GM10248 (cell line): ENCODE data around the gene STT3A.

Source experiments
- CTCF ChIA-PET: fragments of 300-600 bp; sonication (Branson Sonifier 250); formaldehyde crosslinking; extraction: SDS; loops from one replicate; lab custom pipeline; 2021; ENCODE audit warnings: antibody characterized with exemption; lab: Yijun Ruan, JAX
- POLR2A ChIA-PET: fragments of 350-650 bp; sonication (Branson Sonifier 250); formaldehyde crosslinking; extraction: SDS; loops from one replicate; lab custom pipeline; 2020; ENCODE audit warnings: antibody characterized with exemption; lab: Yijun Ruan, JAX
- DNase-seq: peaks from one replicate; pipeline ENCODE4 v3.0.0; 2012; ENCODE audit errors: extremely low spot score
- CTCF ChIP-seq: IDR thresholded peaks from 2 replicates; pipeline ENCODE4 v1.5.1; 2012; ENCODE audit warnings: mild to moderate bottlenecking, low read depth; ENCODE audit errors: extremely low read depth, missing control alignments, control extremely low read depth

Gene STT3A

GRCh38 chr11:125592305-125593113 lies at the start of gene STT3A:
Gene STT3A (plus strand): TSS chr11:125592852. CDS start chr11:125595916, 3,064 bp downstream.
- TF ChIP-seq CTCF: no peak
- peak; percentile 97 for DNase-seq
- CTCF ChIA-PET: interaction anchor here (0.7 to 2.2 kb wide), 5 partner anchors 10 to 76 kb away, joined by 3 to 15 read pairs (median 4); partner anchors contain the start of genes CHEK1 and EI24
- POLR2A ChIA-PET: interaction anchor here (0.6 to 1.5 kb wide), 5 partner anchors 10 to 591 kb away, joined by 3 to 11 read pairs (median 3); partner anchors contain the start of gene EI24

GRCh38 chr11:125550780-125551179 lies 41.9 kb upstream of the STT3A start:
- POLR2A ChIA-PET: no interaction called here
- no peak for TF ChIP-seq CTCF
- CTCF ChIA-PET: no interaction called here
- DNase-seq: no peak

- no peak for TF ChIP-seq CTCF
- CTCF ChIA-PET: interaction anchor here (1.2 kb wide), 1 partner anchor 132 kb away, joined by 3 read pairs; no protein-coding TSS in a partner anchor
- POLR2A ChIA-PET: no interaction called here
These were observed 40.8 kb upstream of the STT3A start for GRCh38 chr11:125551835-125552342.

GRCh38 chr11:125552927-125553326 lies 39.7 kb upstream of the STT3A start:
- no peak for DNase-seq
- CTCF ChIA-PET: interaction anchor here (1.3 kb wide), 1 partner anchor 10 kb away, joined by 3 read pairs; no protein-coding TSS in a partner anchor
- TF ChIP-seq CTCF: no peak
- POLR2A ChIA-PET: no interaction called here

More at GRCh38 chr11:125551835-125552342, 40.8 kb upstream of the STT3A start:
- DNase-seq: no peak

- ChIA-PET POLR2A (no interaction called here), CTCF (interaction anchor here (1.3 kb wide), 1 partner anchor 9 kb away, joined by 3 read pairs; no protein-coding TSS in a partner anchor)
- DNase-seq: no peak
- TF ChIP-seq CTCF: no peak
These were observed 39.3 kb upstream of the STT3A start for GRCh38 chr11:125553357-125553756.

- ChIA-PET POLR2A (no interaction called here), CTCF (interaction anchor here (2.3 to 6.6 kb wide), 2 partner anchors 11 to 15 kb away, joined by 10 to 34 read pairs; partner anchors contain the start of gene EI24)
- no peak for DNase-seq
- TF ChIP-seq CTCF: no peak
These were observed 38.6 kb upstream of the STT3A start for GRCh38 chr11:125554038-125554437.
